GM19238 (cell line): ENCODE measurements around the gene USHBP1.

Experiments used
- DNase-seq: peaks from one replicate; pipeline ENCODE4 v3.0.0; 2011; ENCODE audit warnings: low spot score; ENCODE audit not compliant: insufficient read length

USHBP1 gene, protein sequence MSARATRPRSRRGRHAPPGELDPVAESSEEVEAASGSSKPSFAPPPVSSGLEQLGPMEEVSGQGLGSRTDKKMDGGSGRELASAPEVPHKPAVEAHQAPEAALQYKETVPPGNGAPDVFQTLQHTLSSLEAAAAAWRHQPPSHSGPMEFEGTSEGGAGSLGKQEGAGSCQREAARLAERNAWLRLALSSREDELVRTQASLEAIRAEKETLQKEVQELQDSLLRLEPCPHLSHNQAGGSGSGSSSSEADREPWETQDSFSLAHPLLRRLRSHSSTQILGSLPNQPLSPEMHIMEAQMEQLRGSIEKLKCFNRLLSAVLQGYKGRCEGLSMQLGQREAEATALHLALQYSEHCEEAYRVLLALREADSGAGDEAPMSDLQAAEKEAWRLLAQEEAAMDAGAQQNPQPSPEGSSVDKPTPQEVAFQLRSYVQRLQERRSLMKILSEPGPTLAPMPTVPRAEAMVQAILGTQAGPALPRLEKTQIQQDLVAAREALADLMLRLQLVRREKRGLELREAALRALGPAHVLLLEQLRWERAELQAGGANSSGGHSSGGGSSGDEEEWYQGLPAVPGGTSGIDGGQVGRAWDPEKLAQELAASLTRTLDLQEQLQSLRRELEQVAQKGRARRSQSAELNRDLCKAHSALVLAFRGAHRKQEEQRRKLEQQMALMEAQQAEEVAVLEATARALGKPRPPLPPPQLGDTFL

GRCh38 chr19:17264641-17264979, at the start of gene USHBP1:
USHBP1 (minus strand) TSS chr19:17264745; CDS start chr19:17264299, 446 bp downstream.
- DNase-seq = no peak

GRCh38 chr19:17314007-17314593, 49.6 kb upstream of the USHBP1 start:
- no peak for DNase-seq

DNA sequence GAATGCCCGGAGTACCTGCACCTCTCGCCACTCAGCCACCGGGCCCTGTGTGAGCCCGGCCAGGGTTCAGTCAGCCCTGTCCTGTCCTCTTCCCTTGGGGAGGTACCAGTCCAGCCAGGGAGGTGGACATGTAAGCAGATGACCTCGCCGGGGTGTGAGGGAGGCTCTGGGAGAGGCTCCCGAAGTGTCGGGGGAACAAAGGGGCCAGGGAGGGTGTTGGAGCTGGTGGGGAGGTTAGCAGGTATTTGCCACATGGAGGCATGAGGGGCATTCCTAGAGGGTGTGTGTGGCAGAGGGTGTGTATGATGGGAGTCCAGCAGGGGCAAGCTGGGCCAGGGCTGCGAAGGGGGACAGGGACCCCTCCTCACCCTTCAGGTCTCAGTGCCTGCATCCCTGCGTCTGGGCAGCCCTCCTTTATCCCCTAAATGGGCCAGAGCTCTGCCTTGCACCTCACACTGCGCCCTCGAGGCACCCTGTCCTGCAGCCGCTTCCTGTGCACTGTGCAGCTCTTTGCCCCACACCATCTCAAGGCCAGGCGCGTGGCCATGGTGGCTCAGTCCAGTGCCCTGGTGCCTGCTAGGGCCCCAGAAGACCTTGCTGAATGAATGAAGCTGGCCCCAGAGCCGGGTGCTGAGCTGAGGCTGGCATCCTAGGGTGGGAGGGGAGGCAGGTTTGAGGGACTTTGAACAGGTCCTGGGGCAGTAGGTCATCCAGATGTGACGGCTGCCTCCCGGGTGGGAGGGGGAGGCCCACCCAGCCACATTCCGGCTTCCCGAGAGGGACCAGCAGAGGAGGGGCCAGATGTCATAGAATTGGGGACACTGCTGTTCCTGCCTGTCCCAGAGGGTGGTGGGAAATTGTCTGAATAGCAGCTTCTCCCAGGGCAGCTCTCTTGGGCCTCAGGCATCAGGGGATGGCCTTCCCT, 47.9 kb upstream of the USHBP1 start:
- no peak for DNase-seq

DNA sequence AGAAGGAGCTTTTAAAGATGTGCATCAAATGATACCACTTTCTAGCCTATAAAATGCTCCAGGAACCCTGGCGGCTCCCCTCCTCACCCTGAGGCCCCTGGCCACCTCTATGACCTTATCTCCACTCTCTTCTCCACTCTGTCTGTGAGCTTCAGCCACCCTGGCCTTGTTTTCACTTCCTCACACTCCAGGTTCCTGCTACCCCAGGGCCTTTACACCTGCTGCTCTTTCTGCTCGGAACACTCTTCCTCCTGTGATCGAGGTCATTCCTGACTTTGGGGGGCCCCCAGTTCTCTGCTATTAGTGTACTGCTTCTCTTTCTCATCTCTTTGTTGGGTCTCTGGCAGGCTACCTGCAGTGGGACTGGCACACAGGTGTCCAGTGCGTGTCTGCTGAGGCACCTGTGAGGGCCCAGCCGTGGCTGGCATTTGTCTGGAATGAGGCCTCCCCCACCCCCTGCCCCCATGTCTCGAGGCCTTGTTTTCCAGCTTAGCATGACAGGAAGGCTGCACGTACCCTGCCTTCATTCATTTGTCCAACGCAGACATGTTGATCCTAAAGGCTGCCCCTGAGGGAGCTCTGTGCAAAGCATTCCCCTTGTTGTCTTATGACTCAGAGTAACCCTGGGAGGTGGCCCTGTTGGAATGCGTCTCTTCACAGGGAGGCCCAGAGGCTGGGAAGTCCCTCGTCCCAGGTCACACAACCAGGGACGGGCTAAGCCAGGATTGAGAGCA, 47.1 kb upstream of the USHBP1 start:
- no peak for DNase-seq

DNA sequence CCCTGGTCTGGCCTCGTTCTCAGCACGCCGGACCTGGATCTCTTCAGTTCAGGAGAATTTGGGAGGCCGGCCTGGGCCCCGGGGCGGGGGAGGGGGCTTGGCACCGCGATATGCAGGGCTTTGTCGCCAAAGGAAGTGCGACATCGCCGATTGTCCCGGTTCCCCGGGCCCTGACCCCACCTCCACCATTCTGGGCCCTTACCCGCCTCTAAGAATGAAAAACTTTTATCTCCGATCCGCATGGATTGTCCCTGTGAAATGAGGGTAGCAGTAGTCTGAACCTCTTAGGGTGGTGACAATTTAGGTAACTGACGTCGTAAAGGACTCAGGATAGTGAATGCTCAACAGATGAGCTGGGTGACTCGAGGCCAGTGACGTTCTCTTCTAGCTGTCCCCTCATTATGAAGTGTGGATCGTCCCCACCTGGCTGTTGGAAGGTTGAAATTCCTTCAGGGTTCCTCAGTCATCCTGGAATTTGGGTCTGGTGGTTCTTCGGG, 45.5 kb upstream of the USHBP1 start:
- DNase-seq = no peak

DNA sequence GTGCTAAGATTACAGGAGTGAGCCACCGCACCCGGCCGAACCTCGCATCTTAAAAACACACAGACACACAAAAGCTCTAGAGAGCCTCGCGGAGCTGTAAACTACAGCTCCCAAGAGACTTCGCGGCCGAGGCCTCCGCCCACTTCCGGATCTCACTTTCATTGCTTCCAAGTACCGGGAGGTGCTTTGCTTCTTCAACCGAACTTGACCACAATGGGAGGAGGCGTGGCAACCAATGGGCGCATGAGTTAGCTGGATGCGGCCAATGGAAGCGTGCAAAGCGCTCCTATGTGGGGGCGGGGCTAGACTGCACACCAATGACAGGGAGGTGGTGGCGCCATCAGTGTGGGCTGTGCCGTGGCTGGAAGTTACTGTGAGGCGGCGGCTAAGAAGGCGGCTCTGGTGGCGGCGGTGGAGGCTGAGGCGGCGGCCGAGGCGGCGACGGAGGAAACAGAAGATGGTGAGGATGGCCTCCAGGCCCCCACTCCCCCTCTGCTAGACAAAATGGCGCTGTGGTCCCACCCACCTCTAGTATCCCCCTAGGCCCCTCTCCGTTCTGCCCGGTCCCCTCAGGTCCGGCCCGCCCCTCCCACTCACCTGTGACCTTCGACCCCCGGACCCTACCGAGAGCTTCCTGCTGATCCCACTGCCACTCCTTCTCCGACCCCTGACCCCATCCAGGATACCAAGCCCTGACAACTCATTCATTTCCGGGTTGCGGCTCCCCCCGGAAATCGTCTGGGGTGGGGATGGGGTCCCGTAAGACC, 44.8 kb upstream of the USHBP1 start, which contains the start of gene DDA1:
DDA1 (plus strand) TSS at position 366 of the 767 bp plus-strand sequence; CDS start at position 458, 92 bp downstream.
- DNase-seq = peak; percentile 98

DNA sequence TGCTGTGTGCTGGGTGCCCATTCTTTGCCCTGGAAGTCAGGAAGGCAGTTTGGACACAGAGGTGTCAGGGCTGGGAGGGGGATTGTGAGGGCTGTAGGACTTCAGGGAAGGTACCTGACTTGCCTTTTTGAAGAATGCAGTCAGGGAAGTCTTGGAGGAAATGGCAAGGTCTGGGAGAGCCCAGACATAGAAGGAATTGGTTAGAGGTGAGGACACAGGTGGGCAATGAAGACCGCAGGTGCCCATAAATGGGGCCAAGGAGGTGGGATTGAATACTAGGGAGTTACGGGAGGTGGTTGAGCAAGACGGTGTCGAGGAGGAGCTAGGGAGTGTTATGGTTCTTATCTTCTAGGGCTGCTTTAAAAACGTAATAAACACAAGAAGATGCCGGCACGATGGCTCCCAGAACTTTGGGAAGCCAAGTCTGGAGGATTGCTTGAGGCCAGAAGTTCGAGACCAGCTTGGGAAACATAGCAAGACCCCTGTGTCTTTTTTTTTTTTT, 43.4 kb upstream of the USHBP1 start:
- no peak for DNase-seq

- no peak for DNase-seq
Measured at GRCh38 chr19:17306285-17306714, 41.8 kb upstream of the USHBP1 start.

- DNase-seq = peak; percentile 75
Measured at GRCh38 chr19:17305517-17306284, 41.2 kb upstream of the USHBP1 start, which contains the start of gene MRPL34. MRPL34 (plus strand) TSS chr19:17305872; CDS start chr19:17305893, 21 bp downstream.

DNA sequence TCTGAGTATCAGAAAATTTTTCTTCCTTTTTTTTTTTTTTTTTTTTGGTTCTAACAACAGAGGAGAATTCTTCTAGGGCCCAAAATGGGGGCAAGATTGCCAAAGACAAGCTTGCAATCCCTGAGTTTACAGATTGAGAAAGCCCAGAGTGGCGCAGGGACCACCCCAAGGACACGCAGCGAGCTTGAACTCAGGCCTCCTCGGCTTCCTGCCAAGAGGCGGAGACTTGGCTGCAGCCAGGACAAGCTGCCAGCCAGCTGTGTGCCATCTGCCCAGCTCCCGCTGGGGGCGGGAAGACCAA, 40.6 kb upstream of the USHBP1 start:
- no peak for DNase-seq

GRCh38 chr19:17304386-17305215, 40.1 kb upstream of the USHBP1 start:
- no peak for DNase-seq

DNA sequence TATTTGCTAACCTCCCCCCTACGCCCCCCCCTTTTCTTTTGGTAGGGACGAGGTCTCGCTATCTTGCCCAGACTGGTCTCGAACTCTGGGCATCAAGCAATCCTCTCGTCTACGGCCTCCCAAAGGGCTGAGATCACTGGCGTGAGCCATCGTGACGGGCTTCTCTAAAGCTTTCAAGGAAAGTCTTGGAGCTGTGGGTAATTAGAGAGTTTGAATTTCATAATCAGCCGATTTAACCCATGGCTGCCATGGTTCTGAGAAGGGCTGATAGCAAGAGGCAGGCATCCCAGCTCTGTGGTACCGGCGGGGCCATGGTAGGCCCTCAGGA, 39.4 kb upstream of the USHBP1 start:
- no peak for DNase-seq

DNA sequence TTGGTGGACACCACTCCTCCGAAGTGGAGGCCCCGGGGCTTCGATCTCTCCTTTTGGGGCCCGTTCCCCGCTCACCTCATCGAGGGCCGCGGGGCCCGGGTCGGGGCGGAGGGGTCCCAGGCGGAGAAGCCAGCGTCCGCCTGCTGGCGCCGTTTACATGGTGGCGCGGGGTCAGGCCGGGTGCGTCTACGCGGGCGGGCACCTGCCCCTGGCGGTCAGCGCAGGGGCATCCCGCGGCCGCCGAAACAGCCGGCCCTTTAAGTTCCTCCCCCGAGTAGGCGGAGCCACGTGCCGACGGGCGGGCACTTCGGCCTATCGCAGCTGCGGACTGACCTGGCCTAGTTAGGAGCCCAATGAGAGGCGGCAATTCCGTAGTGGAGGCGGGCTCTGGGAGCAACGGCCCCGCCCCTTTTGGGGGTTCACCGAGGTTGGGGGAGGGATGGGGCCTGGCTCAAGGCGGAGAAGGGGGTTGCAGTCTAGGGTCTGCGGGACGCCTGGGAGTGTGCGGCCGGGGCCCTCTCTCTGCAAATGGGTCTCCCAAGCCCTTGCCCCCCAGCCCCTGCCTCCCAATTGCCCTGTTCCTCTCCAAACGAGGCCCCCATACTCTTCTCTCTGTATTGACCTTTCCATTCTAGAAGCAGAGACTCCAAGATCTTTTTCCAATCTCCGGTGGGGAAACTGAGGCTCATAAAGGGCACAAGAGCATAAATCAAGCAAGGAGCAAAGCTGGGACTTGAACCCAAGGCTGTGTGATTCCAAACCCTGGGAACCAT, 38.8 kb upstream of the USHBP1 start, which contains the start of gene ABHD8:
ABHD8 (minus strand) TSS at position 259 of the 773 bp plus-strand sequence. CDS start 1,809 bp downstream, outside the sequence.
- DNase-seq = peak; percentile 93

GRCh38 chr19:17302391-17303166, 38.0 kb upstream of the USHBP1 start:
- DNase-seq = no peak

GRCh38 chr19:17300992-17301619, 36.6 kb upstream of the USHBP1 start:
- no peak for DNase-seq

GRCh38 chr19:17296976-17297375, 32.4 kb upstream of the USHBP1 start:
- DNase-seq = no peak
